GM23338 (cell line): Measurements from ENCODE around the gene MZB1. TPM values are rescaled to one million over a fixed set of nuclear protein-coding genes. Genes with fewer than 3 reads are reported as not detected.

ENCODE experiments used
- ATAC-seq: fragments of 200-7000 bp; cut with Tn5 transposase; 3 replicates; pipeline ENCODE4 v1.9.1; 2020
- DNase-seq: peaks from one replicate; pipeline ENCODE4 v3.0.0-alpha.2; 2015; ENCODE audit warnings: low spot score
- H2AFZ ChIP-seq: fragments of 200-600 bp; sonication (generic); 2 replicates; pipeline ENCODE4 v1.8.0; 2016; ENCODE audit warnings: antibody characterized with exemption, mild to moderate bottlenecking, moderate library complexity
- H3F3A ChIP-seq: fragments of 200-600 bp; sonication (generic); replicated peaks from 2 replicates; pipeline ENCODE4 v1.8.0; 2017; ENCODE audit warnings: antibody characterized with exemption, mixed run types, low read depth
- H3K27ac ChIP-seq: fragments of 200-600 bp; sonication (generic); 2 replicates; pipeline ENCODE4 v1.6.1; 2016; ENCODE audit warnings: low read depth
- H3K27me3 ChIP-seq: fragments of 200-600 bp; sonication (generic); 2 replicates; pipeline ENCODE4 v1.8.0; 2016; ENCODE audit warnings: mild to moderate bottlenecking, mixed run types, moderate library complexity; ENCODE audit not compliant: insufficient read depth
- H3K36me3 ChIP-seq: fragments of 200-600 bp; sonication (generic); 2 replicates; pipeline ENCODE4 v1.8.0; 2016; ENCODE audit warnings: mild to moderate bottlenecking; ENCODE audit not compliant: insufficient read depth
- H3K4me1 ChIP-seq: fragments of 200-600 bp; sonication (generic); 2 replicates; pipeline ENCODE4 v1.8.0; 2016; ENCODE audit warnings: mild to moderate bottlenecking, moderate library complexity; ENCODE audit not compliant: insufficient read depth
- H3K4me2 ChIP-seq: fragments of 200-600 bp; sonication (generic); 2 replicates; pipeline ENCODE4 v1.7.1; 2017; ENCODE audit warnings: mixed run types
- H3K4me3 ChIP-seq: fragments of 200-600 bp; sonication (generic); 2 replicates; pipeline ENCODE4 v1.6.1; 2016; ENCODE audit warnings: mixed run types
- H3K79me2 ChIP-seq: fragments of 200-600 bp; sonication (generic); replicated peaks from 2 replicates; pipeline ENCODE4 v1.8.0; 2017; ENCODE audit warnings: mild to moderate bottlenecking; ENCODE audit not compliant: insufficient read depth
- H3K9me2 ChIP-seq: fragments of 200-600 bp; sonication (generic); 2 replicates; pipeline ENCODE4 v1.8.0; 2017; ENCODE audit not compliant: insufficient read depth
- H4K20me1 ChIP-seq: fragments of 200-600 bp; sonication (generic); replicated peaks from 2 replicates; pipeline ENCODE4 v1.8.0; 2017; ENCODE audit warnings: mild to moderate bottlenecking; ENCODE audit not compliant: insufficient read depth
- H3K27ac Mint-ChIP-seq: 2 replicates; pipeline ENCODE4 v1.8.0; 2020; ENCODE audit warnings: inconsistent platforms, mild to moderate bottlenecking, moderate library complexity, mixed read lengths
- H3K27me3 Mint-ChIP-seq: 3 replicates; pipeline ENCODE4 v1.8.0; 2022; ENCODE audit warnings: low read depth, mild to moderate bottlenecking, moderate library complexity, mixed read lengths, inconsistent platforms; ENCODE audit not compliant: insufficient read depth, poor library complexity
- H3K36me3 Mint-ChIP-seq: 3 replicates; pipeline ENCODE4 v1.8.0; 2021; ENCODE audit warnings: low read depth, mild to moderate bottlenecking, inconsistent platforms, moderate library complexity, mixed read lengths
- H3K4me1 Mint-ChIP-seq: 3 replicates; pipeline ENCODE4 v1.8.0; 2020; ENCODE audit warnings: mild to moderate bottlenecking, inconsistent platforms, mixed read lengths
- H3K4me3 Mint-ChIP-seq: 3 replicates; pipeline ENCODE4 v1.8.0; 2021; ENCODE audit warnings: moderate library complexity, mild to moderate bottlenecking, inconsistent platforms, mixed read lengths
- H3K9me3 Mint-ChIP-seq: 3 replicates; pipeline ENCODE4 v1.8.0; 2020; ENCODE audit warnings: moderate library complexity, mild to moderate bottlenecking, inconsistent platforms, mixed read lengths
- CREB1 ChIP-seq: fragments of 250-450 bp; sonication (Bioruptor Pico); IDR thresholded peaks from 2 replicates; pipeline ENCODE4 v1.5.0; 2020; ENCODE audit warnings: low read depth, mild to moderate bottlenecking, moderate library complexity
- EZH2 ChIP-seq: fragments of 200-600 bp; sonication (generic); IDR thresholded peaks from one replicate; pipeline ENCODE4 v1.8.0; 2017; ENCODE audit warnings: antibody characterized with exemption, mild to moderate bottlenecking, low read depth; ENCODE audit not compliant: unreplicated experiment
- EZH2phosphoT487 ChIP-seq: fragments of 200-600 bp; sonication (generic); IDR thresholded peaks from one replicate; pipeline ENCODE4 v1.8.1; 2018; ENCODE audit warnings: antibody characterized with exemption; ENCODE audit not compliant: unreplicated experiment
- JUNB ChIP-seq: IDR thresholded peaks from one replicate; pipeline ENCODE4 v1.6.1; 2016; ENCODE audit warnings: antibody characterized with exemption; ENCODE audit not compliant: unreplicated experiment
- NANOG ChIP-seq: IDR thresholded peaks from 2 replicates; pipeline ENCODE4 v1.6.1; 2016; ENCODE audit warnings: antibody characterized with exemption, borderline replicate concordance
- POLR2AphosphoS5 ChIP-seq: IDR thresholded peaks from 2 replicates; pipeline ENCODE4 v1.6.1; 2016; ENCODE audit warnings: antibody characterized with exemption, low read depth
- STAT1 ChIP-seq: IDR thresholded peaks from one replicate; pipeline ENCODE4 v1.6.1; 2016; ENCODE audit warnings: antibody characterized with exemption; ENCODE audit not compliant: unreplicated experiment
- ZNF331 ChIP-seq: fragments of 250-450 bp; sonication (Bioruptor Pico); IDR thresholded peaks from 2 replicates; pipeline ENCODE4 v1.5.0; 2020; ENCODE audit warnings: low read depth, mild to moderate bottlenecking, moderate library complexity
- polyA plus RNA-seq: library from polyadenylated mRNA; unstranded; fragments of >200 nt; fragmentation: Nextera tagmentation; extraction: Ambion mirVana; gene quantifications from 2 replicates; pipeline ENCODE4 v1.2.1, GENCODE V29; 2016
- total RNA-seq: library from RNA; depleted of rRNA; stranded (reverse); fragments of >200 nt; shearing (Covaris generic); gene quantifications from 2 replicates; pipeline ENCODE4 v1.2.3, GENCODE V29; 2014
- TF ChIP-seq, protein P1 (sequence below), 2 experiments: fragments of 200-600 bp in 1 of 2; sonication (generic) in 1 of 2; conservative IDR thresholded peaks; 2 replicates each; pipeline versions ENCODE4 v1.5.1 to v1.6.1; 2016 to 2017; ENCODE audit warnings: antibody characterized with exemption in 2 of 2, low read depth in 2 of 2, mild to moderate bottlenecking in 2 of 2, moderate library complexity in 1 of 2
- TF ChIP-seq, protein P2 (sequence below): IDR thresholded peaks from one replicate; pipeline ENCODE4 v1.6.1; 2018; ENCODE audit warnings: antibody characterized with exemption; ENCODE audit not compliant: unreplicated experiment

The MZB1 gene
- total and polyA plus RNA-seq, 2 experiments from 2014 or later: 0.52 to 1.6 TPM

DNA sequence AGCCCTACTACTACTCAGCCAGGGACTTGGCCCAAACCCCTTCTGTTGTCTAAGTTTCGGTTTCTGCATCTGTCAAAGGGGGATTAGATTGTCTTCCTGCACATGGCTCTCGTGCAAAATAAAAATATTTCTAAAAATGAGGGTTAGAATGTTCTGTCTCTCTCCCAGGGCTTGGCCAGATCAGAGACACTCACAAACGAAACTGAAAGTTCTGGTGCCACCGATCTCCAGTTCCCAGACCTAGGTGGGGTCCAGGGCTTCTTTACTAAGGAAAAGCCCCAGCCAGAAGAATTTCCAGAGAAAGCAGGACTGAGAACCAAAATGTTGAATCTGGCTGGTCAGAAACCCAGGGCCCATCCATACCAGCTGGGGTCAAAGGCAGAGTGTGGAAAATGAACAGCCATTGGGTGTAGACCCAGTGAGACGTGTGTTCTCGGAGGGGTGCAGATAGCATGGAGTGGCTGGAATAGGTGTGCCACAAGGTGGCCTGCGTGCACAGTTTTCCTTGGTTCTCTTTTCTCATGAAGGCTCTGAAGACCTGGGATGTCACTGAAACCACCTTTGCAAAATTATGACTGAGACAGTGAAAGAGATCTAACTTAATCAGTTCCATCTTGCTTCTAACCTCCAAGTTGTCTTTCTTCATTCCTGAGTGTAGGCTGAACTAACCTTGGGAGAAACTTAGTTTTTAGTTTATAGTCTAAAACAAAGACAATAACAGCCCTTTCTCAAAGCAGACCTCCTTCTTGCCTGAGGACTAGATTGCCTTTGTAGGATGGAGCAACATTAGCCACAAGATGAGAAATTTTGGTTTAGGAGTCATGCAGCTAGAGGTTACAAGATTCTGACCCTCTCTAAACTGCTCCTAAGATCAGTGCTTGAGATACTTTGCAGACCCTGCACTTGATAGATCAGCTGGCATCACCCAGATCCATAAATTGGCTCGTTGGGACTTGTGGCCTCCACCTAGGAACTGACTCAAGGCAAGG lies 4.4 kb downstream of the MZB1 start:
- TF ChIP-seq, protein P1, sequence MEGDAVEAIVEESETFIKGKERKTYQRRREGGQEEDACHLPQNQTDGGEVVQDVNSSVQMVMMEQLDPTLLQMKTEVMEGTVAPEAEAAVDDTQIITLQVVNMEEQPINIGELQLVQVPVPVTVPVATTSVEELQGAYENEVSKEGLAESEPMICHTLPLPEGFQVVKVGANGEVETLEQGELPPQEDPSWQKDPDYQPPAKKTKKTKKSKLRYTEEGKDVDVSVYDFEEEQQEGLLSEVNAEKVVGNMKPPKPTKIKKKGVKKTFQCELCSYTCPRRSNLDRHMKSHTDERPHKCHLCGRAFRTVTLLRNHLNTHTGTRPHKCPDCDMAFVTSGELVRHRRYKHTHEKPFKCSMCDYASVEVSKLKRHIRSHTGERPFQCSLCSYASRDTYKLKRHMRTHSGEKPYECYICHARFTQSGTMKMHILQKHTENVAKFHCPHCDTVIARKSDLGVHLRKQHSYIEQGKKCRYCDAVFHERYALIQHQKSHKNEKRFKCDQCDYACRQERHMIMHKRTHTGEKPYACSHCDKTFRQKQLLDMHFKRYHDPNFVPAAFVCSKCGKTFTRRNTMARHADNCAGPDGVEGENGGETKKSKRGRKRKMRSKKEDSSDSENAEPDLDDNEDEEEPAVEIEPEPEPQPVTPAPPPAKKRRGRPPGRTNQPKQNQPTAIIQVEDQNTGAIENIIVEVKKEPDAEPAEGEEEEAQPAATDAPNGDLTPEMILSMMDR (conservative IDR thresholded peaks at IDR 0.05; ENCODE audit: low read depth in 2 of 2): peak in 1 of 2 experiments; percentile 33; a peak in 2 of 4 replicates
- TF ChIP-seq CREB1 (CRISPR knock-in tag): no peak
- no peaks in the 10 kb centered on the region for H3F3A ChIP-seq
- peaks cover 12% of the 10 kb centered on the region for H3K4me1 ChIP-seq
- peaks cover 27% of the 10 kb centered on the region for H3K4me1 Mint-ChIP-seq
- no peak overlapping the region for H3K4me2 ChIP-seq
- no peak overlapping the region for H3K27ac ChIP-seq
- no peaks in the 10 kb centered on the region for H3K9me2 ChIP-seq
- no peak overlapping the region for H3K27ac Mint-ChIP-seq
- H2AFZ ChIP-seq: no peak overlapping the region
- H3K4me3 Mint-ChIP-seq: no peak overlapping the region
- H3K79me2 ChIP-seq: no peaks in the 10 kb centered on the region
- no peaks in the 10 kb centered on the region for H3K27me3 ChIP-seq
- DNase-seq (no peak), ATAC-seq (no peak)
- H3K4me3 ChIP-seq: no peak overlapping the region
- H3K9me3 Mint-ChIP-seq: no peaks in the 10 kb centered on the region
- no peaks in the 10 kb centered on the region for H3K36me3 ChIP-seq
- peaks cover 14% of the 10 kb centered on the region for H3K27me3 Mint-ChIP-seq
- H4K20me1 ChIP-seq: no peaks in the 10 kb centered on the region
- no peaks in the 10 kb centered on the region; the same call in 2 of the 3 replicates for H3K36me3 Mint-ChIP-seq

DNA sequence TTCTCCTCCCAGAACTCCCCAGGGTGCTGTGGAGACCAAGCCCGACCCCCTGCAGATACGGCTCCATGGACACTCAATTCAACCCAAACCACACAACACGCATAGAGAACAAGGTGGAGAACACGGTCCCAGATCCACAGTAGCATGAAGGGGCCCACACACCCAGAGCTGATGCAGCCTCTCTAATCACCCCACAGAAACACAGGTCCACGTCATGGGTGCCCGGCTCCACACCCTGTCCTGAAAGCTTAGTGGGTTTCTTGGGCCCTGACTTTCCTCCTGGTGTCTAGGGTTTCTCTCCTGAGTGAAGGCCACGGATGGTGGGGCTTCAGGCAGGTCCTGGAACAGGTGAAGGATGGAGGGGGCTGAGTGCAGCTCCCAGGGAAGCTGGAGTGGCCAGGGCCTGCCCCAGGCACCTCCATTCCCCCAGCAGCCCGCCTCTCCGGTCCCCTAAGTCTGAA lies 5.1 kb downstream of the MZB1 start:
- no peak overlapping the region for H3K4me3 ChIP-seq
- Mint-ChIP-seq H3K9me3 (no peaks in the 10 kb centered on the region), H3K27me3 (peaks cover 12% of the 10 kb centered on the region), H3K27ac (0 out of 2 replicates have a peak overlapping the region, but pooled peaks have one; percentile 12), H3K4me3 (no peak overlapping the region), H3K36me3 (no peaks in the 10 kb centered on the region; the same call in 2 of the 3 replicates), H3K4me1 (peaks cover 28% of the 10 kb centered on the region)
- H3F3A ChIP-seq: no peaks in the 10 kb centered on the region
- H3K27me3 ChIP-seq: no peaks in the 10 kb centered on the region
- H3K4me2 ChIP-seq: no peak overlapping the region
- H3K36me3 ChIP-seq: no peaks in the 10 kb centered on the region
- ATAC-seq (no peak), DNase-seq (no peak)
- H2AFZ ChIP-seq: no peak overlapping the region
- no peaks in the 10 kb centered on the region for H4K20me1 ChIP-seq
- H3K27ac ChIP-seq: no peak overlapping the region
- no peaks in the 10 kb centered on the region for H3K9me2 ChIP-seq
- H3K4me1 ChIP-seq: peaks cover 12% of the 10 kb centered on the region
- no peaks in the 10 kb centered on the region for H3K79me2 ChIP-seq
- TF ChIP-seq STAT1: no peak
- TF ChIP-seq POLR2AphosphoS5: no peak
- TF ChIP-seq NANOG: no peak
- TF ChIP-seq, protein P1 (conservative IDR thresholded peaks at IDR 0.05; ENCODE audit: low read depth in 2 of 2): no peak
- TF ChIP-seq ZNF331 (CRISPR knock-in tag): no peak
- no peak for TF ChIP-seq EZH2
- TF ChIP-seq CREB1 (CRISPR knock-in tag): no peak
- no peak for TF ChIP-seq JUNB
- TF ChIP-seq, protein P2, sequence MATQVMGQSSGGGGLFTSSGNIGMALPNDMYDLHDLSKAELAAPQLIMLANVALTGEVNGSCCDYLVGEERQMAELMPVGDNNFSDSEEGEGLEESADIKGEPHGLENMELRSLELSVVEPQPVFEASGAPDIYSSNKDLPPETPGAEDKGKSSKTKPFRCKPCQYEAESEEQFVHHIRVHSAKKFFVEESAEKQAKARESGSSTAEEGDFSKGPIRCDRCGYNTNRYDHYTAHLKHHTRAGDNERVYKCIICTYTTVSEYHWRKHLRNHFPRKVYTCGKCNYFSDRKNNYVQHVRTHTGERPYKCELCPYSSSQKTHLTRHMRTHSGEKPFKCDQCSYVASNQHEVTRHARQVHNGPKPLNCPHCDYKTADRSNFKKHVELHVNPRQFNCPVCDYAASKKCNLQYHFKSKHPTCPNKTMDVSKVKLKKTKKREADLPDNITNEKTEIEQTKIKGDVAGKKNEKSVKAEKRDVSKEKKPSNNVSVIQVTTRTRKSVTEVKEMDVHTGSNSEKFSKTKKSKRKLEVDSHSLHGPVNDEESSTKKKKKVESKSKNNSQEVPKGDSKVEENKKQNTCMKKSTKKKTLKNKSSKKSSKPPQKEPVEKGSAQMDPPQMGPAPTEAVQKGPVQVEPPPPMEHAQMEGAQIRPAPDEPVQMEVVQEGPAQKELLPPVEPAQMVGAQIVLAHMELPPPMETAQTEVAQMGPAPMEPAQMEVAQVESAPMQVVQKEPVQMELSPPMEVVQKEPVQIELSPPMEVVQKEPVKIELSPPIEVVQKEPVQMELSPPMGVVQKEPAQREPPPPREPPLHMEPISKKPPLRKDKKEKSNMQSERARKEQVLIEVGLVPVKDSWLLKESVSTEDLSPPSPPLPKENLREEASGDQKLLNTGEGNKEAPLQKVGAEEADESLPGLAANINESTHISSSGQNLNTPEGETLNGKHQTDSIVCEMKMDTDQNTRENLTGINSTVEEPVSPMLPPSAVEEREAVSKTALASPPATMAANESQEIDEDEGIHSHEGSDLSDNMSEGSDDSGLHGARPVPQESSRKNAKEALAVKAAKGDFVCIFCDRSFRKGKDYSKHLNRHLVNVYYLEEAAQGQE: no peak
- no peak for TF ChIP-seq EZH2phosphoT487
